Tracheal epithelial cell (primary cell): ENCODE results near the gene DGKE. TPM values are rescaled to one million over a fixed set of nuclear protein-coding genes. Genes with fewer than 3 reads are reported as not detected.

Source experiments
- total RNA-seq: library from RNA; depleted of rRNA; stranded (reverse); fragments of >200 nt; gene quantifications from 2 replicates; pipeline ENCODE4 v1.2.1, GENCODE V29; 2014

The DGKE gene
- total RNA-seq: 4.1 and 7.0 TPM in 2 replicates

GRCh38 chr17:56833809-56834379 is at the start of gene DGKE, which contains the start of gene C17orf67:
DGKE (plus strand) TSS chr17:56834151; CDS start chr17:56834796, 645 bp downstream.
C17orf67 (minus strand) TSS chr17:56833920; CDS start chr17:56815810, 18,110 bp downstream.

GRCh38 chr17:56913867-56914580 is 80.1 kb downstream of the DGKE start, which contains the start of gene TRIM25:
TRIM25 (minus strand) TSS chr17:56914049; CDS start chr17:56913988, 61 bp downstream.

Other genes starting within 250 kb of the DGKE start
- 0.21 and 10.4 TPM in 2 replicates for gene NOG, start 240.5 kb upstream of the DGKE start, total RNA-seq
- gene C17orf67, start 231 bp upstream of the DGKE start, total RNA-seq: 0.64 and 0.96 TPM in 2 replicates
- gene TRIM25, start 79.9 kb downstream of the DGKE start, total RNA-seq: 25.3 and 37.5 TPM in 2 replicates
- 12.5 and 18.1 TPM in 2 replicates for gene COIL, start 126.9 kb downstream of the DGKE start, total RNA-seq
- gene SCPEP1, start 144.0 kb downstream of the DGKE start, total RNA-seq: 108 and 167 TPM in 2 replicates